Thoracic aorta (tissue), 2 donors: ENCODE data around the gene TRIM2. TPM values are rescaled to one million over a fixed set of nuclear protein-coding genes. Genes with fewer than 3 reads are reported as not detected.

ENCODE experiments used
- ATAC-seq: fragments of 150-250 bp; one replicate; pipeline ENCODE4 v1.8.0; 2017; ENCODE audit warnings: low read depth; ENCODE audit not compliant: insufficient number of reproducible peaks, low FRiP score
- DNase-seq: peaks from one replicate; pipeline ENCODE4 v3.0.0-alpha.2; 2020; ENCODE audit warnings: low spot score
- H3K27ac ChIP-seq, 2 donors: fragments of 200-600 bp; sonication (generic); 1 replicate in 1 of 2; 2 replicates in 1 of 2; pipeline ENCODE4 v1.5.1; 2016; ENCODE audit warnings: mild to moderate bottlenecking in 2 of 2, moderate library complexity in 2 of 2
- H3K27me3 ChIP-seq: fragments of 200-600 bp; sonication (generic); replicated peaks from 2 replicates; pipeline ENCODE4 v1.6.0; 2016; ENCODE audit warnings: mild to moderate bottlenecking; ENCODE audit not compliant: insufficient read depth
- H3K36me3 ChIP-seq: fragments of 200-600 bp; sonication (generic); one replicate; pipeline ENCODE4 v1.5.1; 2016
- H3K4me1 ChIP-seq, 2 donors: fragments of 200-600 bp; sonication (generic); 1 replicate in 1 of 2; 2 replicates in 1 of 2; pipeline versions ENCODE4 v1.5.1 to v1.6.0; 2016; ENCODE audit warnings: low read depth in 2 of 2, mild to moderate bottlenecking in 1 of 2; ENCODE audit not compliant: control insufficient read depth in 1 of 2
- H3K4me3 ChIP-seq: fragments of 200-600 bp; sonication (generic); 2 replicates; pipeline ENCODE4 v1.5.1; 2016; ENCODE audit warnings: mild to moderate bottlenecking
- H3K9me3 ChIP-seq: fragments of 200-600 bp; sonication (generic); 2 replicates; pipeline ENCODE4 v1.5.1; 2016
- total RNA-seq, 2 donors: library from RNA; depleted of rRNA; stranded (reverse); fragments of >200 nt; gene quantifications; one replicate each; pipeline versions ENCODE4 v1.1.0 to v1.2.3, GENCODE V29; 2016
- TF ChIP-seq, protein P1 (sequence below): fragments of 200-600 bp; sonication (generic); IDR thresholded peaks from one replicate; pipeline ENCODE4 v1.5.1; 2019; ENCODE audit warnings: antibody characterized with exemption

Gene TRIM2
- total RNA-seq, 2 donors from 2014 or later: 31.7 to 41.3 TPM

DNA sequence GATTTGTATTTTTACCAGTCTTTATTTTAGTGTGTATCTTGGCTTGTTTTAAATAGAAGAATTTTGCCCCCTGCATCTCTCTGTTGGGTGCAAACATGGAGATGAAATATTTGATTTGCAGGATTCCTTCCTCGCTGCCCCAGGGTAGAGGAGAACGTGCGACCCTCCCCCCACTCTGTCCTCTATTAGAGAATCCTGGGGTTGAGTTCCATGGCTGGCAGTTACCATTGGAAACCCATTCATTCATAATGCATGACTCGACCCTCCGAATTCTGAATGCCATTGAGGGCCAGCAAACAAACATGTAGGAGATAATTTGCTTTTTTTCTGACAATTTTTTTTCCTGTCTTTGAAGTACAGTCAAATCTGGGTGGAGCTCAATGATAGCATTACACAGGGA lies 53.7 kb downstream of the TRIM2 start:
- no peak for ATAC-seq
- H3K4me1 ChIP-seq: no peaks in the 10 kb centered on the region
- H3K27me3 ChIP-seq: no peaks in the 10 kb centered on the region
- H3K27ac ChIP-seq: no peak overlapping the region
- TF ChIP-seq, protein P1, sequence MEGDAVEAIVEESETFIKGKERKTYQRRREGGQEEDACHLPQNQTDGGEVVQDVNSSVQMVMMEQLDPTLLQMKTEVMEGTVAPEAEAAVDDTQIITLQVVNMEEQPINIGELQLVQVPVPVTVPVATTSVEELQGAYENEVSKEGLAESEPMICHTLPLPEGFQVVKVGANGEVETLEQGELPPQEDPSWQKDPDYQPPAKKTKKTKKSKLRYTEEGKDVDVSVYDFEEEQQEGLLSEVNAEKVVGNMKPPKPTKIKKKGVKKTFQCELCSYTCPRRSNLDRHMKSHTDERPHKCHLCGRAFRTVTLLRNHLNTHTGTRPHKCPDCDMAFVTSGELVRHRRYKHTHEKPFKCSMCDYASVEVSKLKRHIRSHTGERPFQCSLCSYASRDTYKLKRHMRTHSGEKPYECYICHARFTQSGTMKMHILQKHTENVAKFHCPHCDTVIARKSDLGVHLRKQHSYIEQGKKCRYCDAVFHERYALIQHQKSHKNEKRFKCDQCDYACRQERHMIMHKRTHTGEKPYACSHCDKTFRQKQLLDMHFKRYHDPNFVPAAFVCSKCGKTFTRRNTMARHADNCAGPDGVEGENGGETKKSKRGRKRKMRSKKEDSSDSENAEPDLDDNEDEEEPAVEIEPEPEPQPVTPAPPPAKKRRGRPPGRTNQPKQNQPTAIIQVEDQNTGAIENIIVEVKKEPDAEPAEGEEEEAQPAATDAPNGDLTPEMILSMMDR: no peak
- no peaks in the 10 kb centered on the region for H3K36me3 ChIP-seq
- H3K9me3 ChIP-seq: peaks cover 5% of the 10 kb centered on the region
- no peak overlapping the region for H3K4me3 ChIP-seq
- no peak for DNase-seq

DNA sequence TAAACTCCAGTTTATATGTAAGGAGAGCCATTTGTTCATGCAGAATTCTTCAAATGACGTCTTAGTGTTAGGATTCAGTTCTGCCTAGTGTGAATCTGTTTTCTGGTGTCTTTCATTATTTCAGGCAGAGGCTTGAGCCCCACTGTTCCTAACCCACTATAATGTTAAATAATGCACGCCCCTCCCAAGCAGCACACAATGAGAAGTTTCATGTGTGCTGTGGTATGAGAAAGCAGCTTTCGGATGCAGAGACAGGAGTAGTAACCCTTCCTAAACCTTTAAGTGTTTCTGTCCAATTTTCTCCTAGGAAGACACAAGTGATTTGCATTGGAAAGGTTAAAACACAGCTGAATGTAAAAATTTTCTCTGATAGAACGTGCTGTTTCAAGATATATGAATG lies 54.5 kb downstream of the TRIM2 start:
- H3K27ac ChIP-seq: no peak overlapping the region

GRCh38 chr4:153259661-153260060 lies 55.4 kb downstream of the TRIM2 start:
- Histone ChIP-seq H3K4me3 (no peak overlapping the region), H3K9me3 (peaks cover 5% of the 10 kb centered on the region), H3K27me3 (no peaks in the 10 kb centered on the region), H3K4me1 (no peaks in the 10 kb centered on the region), H3K36me3 (no peaks in the 10 kb centered on the region), H3K27ac (no peak overlapping the region)
- ATAC-seq (no peak), DNase-seq (no peak)
- TF ChIP-seq, protein P1: no peak

More for the DNA sequence above, 54.5 kb downstream of the TRIM2 start:
- H3K4me3 ChIP-seq: no peak overlapping the region
- H3K36me3 ChIP-seq: no peaks in the 10 kb centered on the region
- TF ChIP-seq, protein P1: no peak
- no peaks in the 10 kb centered on the region for H3K27me3 ChIP-seq
- DNase-seq (no peak), ATAC-seq (no peak)
- H3K4me1 ChIP-seq: no peaks in the 10 kb centered on the region
- H3K9me3 ChIP-seq: peaks cover 5% of the 10 kb centered on the region

- DNase-seq (no peak), ATAC-seq (no peak)
- no peak overlapping the region for H3K27ac ChIP-seq
- H3K4me1 ChIP-seq: no peaks in the 10 kb centered on the region
- no peaks in the 10 kb centered on the region for H3K36me3 ChIP-seq
- H3K4me3 ChIP-seq: no peak overlapping the region
- peaks cover 5% of the 10 kb centered on the region for H3K9me3 ChIP-seq
- TF ChIP-seq, protein P1: no peak
- no peaks in the 10 kb centered on the region for H3K27me3 ChIP-seq
Measured at GRCh38 chr4:153260132-153260531, 55.9 kb downstream of the TRIM2 start.

- TF ChIP-seq, protein P1: no peak
- no peaks in the 10 kb centered on the region for H3K4me1 ChIP-seq
- ATAC-seq (no peak), DNase-seq (no peak)
- no peak overlapping the region for H3K4me3 ChIP-seq
- peaks cover 5% of the 10 kb centered on the region for H3K9me3 ChIP-seq
- no peaks in the 10 kb centered on the region for H3K27me3 ChIP-seq
- no peaks in the 10 kb centered on the region for H3K36me3 ChIP-seq
- H3K27ac ChIP-seq: no peak overlapping the region
Measured at GRCh38 chr4:153260553-153261300, 56.5 kb downstream of the TRIM2 start.
